ENCODE measurements around the gene GPC6.

GRCh38 chr13:93655154-93655553 is 428.5 kb downstream of the GPC6 start:
- TF ChIP-seq CTCF (IDR thresholded peaks at IDR 0.05; ENCODE audit: insufficient read depth, low read depth, low read length) (no peak), EZH2 (IDR thresholded peaks at IDR 0.05; ENCODE audit: insufficient read depth, low read length) (no peak)

All from astrocyte (in vitro differentiated cells and primary cell).